Kidney (tissue), 14 donors: ENCODE measurements around the gene CHMP6. TPM values are rescaled to one million over a fixed set of nuclear protein-coding genes. Genes with fewer than 3 reads are reported as not detected.

Experiments used
- DNase-seq, 5 donors: peaks; one replicate each; pipeline ENCODE4 v3.0.0-alpha.2; 2013 to 2020
- FAIRE-seq: peaks from 2 replicates; lab custom pipeline; 2012; peaks lifted over from hg19 to GRCh38; lab: Jason Lieb, UNC
- H3K27ac ChIP-seq, 2 donors: one replicate each; pipeline ENCODE4 v1.7.0; 2013; ENCODE audit warnings: low read depth in 2 of 2, low read length in 2 of 2, inconsistent platforms in 1 of 2
- H3K27me3 ChIP-seq: one replicate; pipeline ENCODE4 v1.7.1; 2013; ENCODE audit warnings: low read length, inconsistent platforms; ENCODE audit not compliant: control insufficient read depth, insufficient read depth
- H3K36me3 ChIP-seq, 3 donors: one replicate each; pipeline versions ENCODE4 v1.7.0 to v1.7.1; 2013; ENCODE audit warnings: low read length in 3 of 3, control low read depth in 1 of 3, inconsistent platforms in 1 of 3; ENCODE audit not compliant: insufficient read depth in 3 of 3, control insufficient read depth in 2 of 3
- H3K4me1 ChIP-seq, 3 donors: one replicate each; pipeline versions ENCODE4 v1.7.0 to v1.7.1; 2013; ENCODE audit warnings: low read length in 3 of 3, inconsistent platforms in 1 of 3, low read depth in 1 of 3; ENCODE audit not compliant: control insufficient read depth in 2 of 3, insufficient read depth in 2 of 3
- H3K4me3 ChIP-seq, 3 donors: one replicate each; pipeline versions ENCODE4 v1.7.0 to v1.8.1; 2013; ENCODE audit warnings: low read length in 3 of 3, control low read depth in 1 of 3, inconsistent platforms in 1 of 3
- H3K9ac ChIP-seq, 3 donors: one replicate each; pipeline versions ENCODE4 v1.7.0 to v1.7.1; 2013; ENCODE audit warnings: low read length in 3 of 3, control low read depth in 1 of 3, inconsistent platforms in 1 of 3
- H3K9me3 ChIP-seq, 3 donors: one replicate each; pipeline versions ENCODE4 v1.7.0 to v1.7.1; 2013; ENCODE audit warnings: low read length in 3 of 3, control low read depth in 1 of 3, inconsistent platforms in 1 of 3; ENCODE audit not compliant: control insufficient read depth in 2 of 3, insufficient read depth in 1 of 3
- CTCF ChIP-seq: IDR thresholded peaks from 3 replicates; pipeline ENCODE4 v1.5.1; 2012; ENCODE audit warnings: mild to moderate bottlenecking, moderate library complexity, borderline replicate concordance; ENCODE audit not compliant: insufficient read depth; ENCODE audit errors: extremely low read depth
- intact Hi-C: fragments of 100-400 bp; cut with DNase I; formaldehyde crosslinking; loops from one replicate; pipeline ENCODE4 v1.11.1; 2022
- polyA plus RNA-seq: library from polyadenylated mRNA; stranded (reverse); fragments of 350-450 nt; fragmentation: Illumina TruSeq; extraction: RNeasy Lipid Tissue Mini Kit (QIAGEN cat#74804); gene quantifications from one replicate; pipeline ENCODE4 v1.2.3, GENCODE V29; 2014; ENCODE audit warnings: low read depth, low replicate concordance; ENCODE audit not compliant: insufficient read depth
- total RNA-seq: library from RNA; stranded (reverse); fragmentation: NEBNext Ultra II Directional; extraction: Animal tissue kit (Norgen Biotek cat#: 25700); gene quantifications from one replicate; pipeline ENCODE4 v1.2.1, GENCODE V29; 2021
- donor health status: control.
- donor health status: control.
- donor health status: control.
- donor health status: control.
- donor health status: control.
- donor health status: DM: yes; HTN: yes; CAD: no.
- donor health status: Normal renal cell carcinoma (clear cell type).

CHMP6 gene
- total and polyA plus RNA-seq, 2 donors from 2014 or later: 28.0 to 34.1 TPM

- Histone ChIP-seq H3K9me3 (no peaks in the 10 kb centered on the region), H3K4me3 (no peak overlapping the region), H3K4me1 (peaks cover 0 to 74% (median 51%) of the 10 kb centered on the region in 3 donors), H3K27me3 (no peaks in the 10 kb centered on the region), H3K27ac (peak overlapping the region in 1 of 2 donors; percentile 85), H3K36me3 (peaks cover 0 to 6% (median 2%) of the 10 kb centered on the region in 3 donors), H3K9ac (peak overlapping the region in 1 of 3 donors; percentile 12)
- intact Hi-C loops: no loop called here
- FAIRE-seq: no peak
- no peak for TF ChIP-seq CTCF
- DNase-seq: no peak
These were observed 57.3 kb downstream of the CHMP6 start for GRCh38 chr17:81048827-81049371.

DNA sequence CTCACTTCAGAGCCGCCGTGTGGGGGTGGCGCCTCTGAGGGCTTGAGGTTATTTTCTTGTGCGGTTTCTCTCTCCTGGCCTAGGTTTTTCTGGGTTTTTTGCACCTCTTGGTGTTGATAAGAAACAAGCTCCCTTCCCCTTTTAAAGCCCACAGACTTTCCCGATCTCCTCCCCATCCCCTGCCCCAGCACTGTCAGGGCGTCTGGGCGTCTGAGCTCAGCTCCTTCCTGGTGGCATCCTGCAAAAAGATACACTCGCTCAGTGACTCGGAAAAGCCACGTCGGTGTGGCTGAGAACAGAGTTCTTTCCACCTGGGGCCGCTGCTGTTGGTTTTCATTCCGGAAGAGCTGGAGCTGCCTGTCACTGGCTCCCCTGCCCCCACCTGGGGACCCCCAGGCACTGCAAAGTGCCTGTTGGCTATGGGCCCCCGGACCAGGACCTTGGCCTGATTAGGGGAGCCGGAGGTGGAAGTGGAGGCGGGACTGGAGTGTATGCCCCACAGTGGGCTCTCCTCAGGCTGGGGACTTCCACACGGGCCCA is 57.8 kb downstream of the CHMP6 start:
- no peak for FAIRE-seq
- H3K36me3 ChIP-seq: peaks cover 0 to 6% (median 2%) of the 10 kb centered on the region in 3 donors
- intact Hi-C loops: no loop called here
- H3K9me3 ChIP-seq: no peaks in the 10 kb centered on the region
- TF ChIP-seq CTCF: no peak
- H3K27ac ChIP-seq: peak overlapping the region; percentile 55 to 85
- H3K27me3 ChIP-seq: no peaks in the 10 kb centered on the region
- DNase-seq: peak in 2 of 5 donors; percentile 51 to 57
- peak overlapping the region in 1 of 3 donors; percentile 58 for H3K9ac ChIP-seq
- H3K4me1 ChIP-seq: peaks cover 0 to 69% (median 46%) of the 10 kb centered on the region in 3 donors
- H3K4me3 ChIP-seq: peak overlapping the region in 1 of 3 donors; percentile 13

Other genes with a start within 250 kb of the CHMP6 start
- gene BAIAP2, start 43.3 kb downstream of the CHMP6 start, total RNA-seq: 45.8 TPM
- gene BAIAP2, start 43.3 kb downstream of the CHMP6 start, polyA plus RNA-seq: 44.5 TPM
- not detected for gene PVALEF, start 173.7 kb downstream of the CHMP6 start, total RNA-seq
- not detected for gene PVALEF, start 173.7 kb downstream of the CHMP6 start, polyA plus RNA-seq
- gene AATK, start 174.4 kb downstream of the CHMP6 start, total RNA-seq: 4.2 TPM
- 0.65 TPM for gene AATK, start 174.4 kb downstream of the CHMP6 start, polyA plus RNA-seq
- gene CEP131, start 231.1 kb downstream of the CHMP6 start, total RNA-seq: 7.5 TPM
- 6.9 TPM for gene CEP131, start 231.1 kb downstream of the CHMP6 start, polyA plus RNA-seq
- gene TEPSIN, start 247.2 kb downstream of the CHMP6 start, total RNA-seq: 42.8 TPM
- 13.9 TPM for gene TEPSIN, start 247.2 kb downstream of the CHMP6 start, polyA plus RNA-seq
- gene NDUFAF8, start 247.5 kb downstream of the CHMP6 start, total RNA-seq: 38.6 TPM
- gene NDUFAF8, start 247.5 kb downstream of the CHMP6 start, polyA plus RNA-seq: 134 TPM